Kidney (tissue), 14 donors: ENCODE measurements around the gene ZNF516. TPM values are rescaled to one million over a fixed set of nuclear protein-coding genes. Genes with fewer than 3 reads are reported as not detected.

Experiments used
- DNase-seq, 5 donors: peaks; one replicate each; pipeline ENCODE4 v3.0.0-alpha.2; 2013 to 2020
- FAIRE-seq: peaks from 2 replicates; lab custom pipeline; 2012; peaks lifted over from hg19 to GRCh38; lab: Jason Lieb, UNC
- H3K27ac ChIP-seq, 2 donors: one replicate each; pipeline ENCODE4 v1.7.0; 2013; ENCODE audit warnings: low read depth in 2 of 2, low read length in 2 of 2, inconsistent platforms in 1 of 2
- H3K27me3 ChIP-seq: one replicate; pipeline ENCODE4 v1.7.1; 2013; ENCODE audit warnings: low read length, inconsistent platforms; ENCODE audit not compliant: control insufficient read depth, insufficient read depth
- H3K36me3 ChIP-seq, 3 donors: one replicate each; pipeline versions ENCODE4 v1.7.0 to v1.7.1; 2013; ENCODE audit warnings: low read length in 3 of 3, control low read depth in 1 of 3, inconsistent platforms in 1 of 3; ENCODE audit not compliant: insufficient read depth in 3 of 3, control insufficient read depth in 2 of 3
- H3K4me1 ChIP-seq, 3 donors: one replicate each; pipeline versions ENCODE4 v1.7.0 to v1.7.1; 2013; ENCODE audit warnings: low read length in 3 of 3, inconsistent platforms in 1 of 3, low read depth in 1 of 3; ENCODE audit not compliant: control insufficient read depth in 2 of 3, insufficient read depth in 2 of 3
- H3K4me3 ChIP-seq, 3 donors: one replicate each; pipeline versions ENCODE4 v1.7.0 to v1.8.1; 2013; ENCODE audit warnings: low read length in 3 of 3, control low read depth in 1 of 3, inconsistent platforms in 1 of 3
- H3K9ac ChIP-seq, 3 donors: one replicate each; pipeline versions ENCODE4 v1.7.0 to v1.7.1; 2013; ENCODE audit warnings: low read length in 3 of 3, control low read depth in 1 of 3, inconsistent platforms in 1 of 3
- H3K9me3 ChIP-seq, 3 donors: one replicate each; pipeline versions ENCODE4 v1.7.0 to v1.7.1; 2013; ENCODE audit warnings: low read length in 3 of 3, control low read depth in 1 of 3, inconsistent platforms in 1 of 3; ENCODE audit not compliant: control insufficient read depth in 2 of 3, insufficient read depth in 1 of 3
- CTCF ChIP-seq: IDR thresholded peaks from 3 replicates; pipeline ENCODE4 v1.5.1; 2012; ENCODE audit warnings: mild to moderate bottlenecking, moderate library complexity, borderline replicate concordance; ENCODE audit not compliant: insufficient read depth; ENCODE audit errors: extremely low read depth
- intact Hi-C: fragments of 100-400 bp; cut with DNase I; formaldehyde crosslinking; loops from one replicate; pipeline ENCODE4 v1.11.1; 2022
- polyA plus RNA-seq: library from polyadenylated mRNA; stranded (reverse); fragments of 350-450 nt; fragmentation: Illumina TruSeq; extraction: RNeasy Lipid Tissue Mini Kit (QIAGEN cat#74804); gene quantifications from one replicate; pipeline ENCODE4 v1.2.3, GENCODE V29; 2014; ENCODE audit warnings: low read depth, low replicate concordance; ENCODE audit not compliant: insufficient read depth
- total RNA-seq: library from RNA; stranded (reverse); fragmentation: NEBNext Ultra II Directional; extraction: Animal tissue kit (Norgen Biotek cat#: 25700); gene quantifications from one replicate; pipeline ENCODE4 v1.2.1, GENCODE V29; 2021
- donor health status: control.
- donor health status: control.
- donor health status: control.
- donor health status: control.
- donor health status: control.
- donor health status: DM: yes; HTN: yes; CAD: no.
- donor health status: Normal renal cell carcinoma (clear cell type).

Gene ZNF516
- total and polyA plus RNA-seq, 2 donors from 2014 or later = 6.7 to 28.7 TPM

GRCh38 chr18:76359909-76360308 lies 135.1 kb downstream of the ZNF516 start:
- Histone ChIP-seq H3K4me1 (no peaks in the 10 kb centered on the region), H3K36me3 (peaks cover 5 to 18% (median 13%) of the 10 kb centered on the region in 3 donors), H3K9ac (no peak overlapping the region), H3K27ac (no peak overlapping the region), H3K9me3 (no peaks in the 10 kb centered on the region), H3K4me3 (no peak overlapping the region), H3K27me3 (no peaks in the 10 kb centered on the region)
- intact Hi-C loops = no loop called here
- TF ChIP-seq CTCF = no peak
- DNase-seq = no peak
- FAIRE-seq = no peak

- no peak for DNase-seq
- Histone ChIP-seq H3K36me3 (peaks cover 5 to 18% (median 13%) of the 10 kb centered on the region in 3 donors), H3K4me3 (no peak overlapping the region), H3K27ac (no peak overlapping the region), H3K27me3 (no peaks in the 10 kb centered on the region), H3K4me1 (no peaks in the 10 kb centered on the region), H3K9ac (no peak overlapping the region), H3K9me3 (no peaks in the 10 kb centered on the region)
- FAIRE-seq = no peak
- TF ChIP-seq CTCF = no peak
- intact Hi-C loops = no loop called here
These were observed 136.3 kb downstream of the ZNF516 start for GRCh38 chr18:76358774-76359173.

GRCh38 chr18:76357585-76358260 lies 137.3 kb downstream of the ZNF516 start:
- no peak for FAIRE-seq

More at GRCh38 chr18:76357585-76358260, 137.3 kb downstream of the ZNF516 start:
- Histone ChIP-seq H3K9ac (no peak overlapping the region), H3K36me3 (peaks cover 5 to 15% (median 13%) of the 10 kb centered on the region in 3 donors), H3K4me3 (no peak overlapping the region), H3K27ac (no peak overlapping the region), H3K9me3 (no peaks in the 10 kb centered on the region), H3K4me1 (no peaks in the 10 kb centered on the region), H3K27me3 (no peaks in the 10 kb centered on the region)
- TF ChIP-seq CTCF = no peak
- intact Hi-C loops = no loop called here
- DNase-seq = peak in 1 of 5 donors; percentile 42
